Natural killer cell treated with Interleukin-12 subunit alpha and Interleukin-12 subunit beta and Interleukin-15 and Interleukin-18, amount 100 ng/mL, for 72 hours (primary cell): Measurements from ENCODE around the gene THOC3. TPM values are rescaled to one million over a fixed set of nuclear protein-coding genes. Genes with fewer than 3 reads are reported as not detected.
"Not testable (repeated sequence)": the region's sequence is repeated elsewhere in the genome, so short reads cannot be mapped to it uniquely, and the experiment has no call there.

ENCODE experiments used
- ATAC-seq, 2 donors: fragments of 150-1000 bp; cut with Tn5 transposase in 1 of 2; sonication (Bioruptor Pico), chemical (Tn5 transposase) in 1 of 2; 2 replicates each; pipeline ENCODE4 v1.10.0; 2021
- DNase-seq: peaks from one replicate; pipeline ENCODE4 v3.0.0; 2022; ENCODE audit warnings: low spot score
- H3K27ac Mint-ChIP-seq, 2 donors: 1 replicate in 1 of 2; 2 replicates in 1 of 2; pipeline ENCODE4 v1.8.0; 2022; ENCODE audit warnings: mixed read lengths in 2 of 2, mild to moderate bottlenecking in 1 of 2, moderate library complexity in 1 of 2
- H3K27me3 Mint-ChIP-seq, 2 donors: 1 replicate in 1 of 2; 2 replicates in 1 of 2; pipeline ENCODE4 v1.8.0; 2022; ENCODE audit warnings: mixed read lengths in 2 of 2
- H3K36me3 Mint-ChIP-seq: one replicate; pipeline ENCODE4 v1.8.0; 2022; ENCODE audit warnings: mixed read lengths
- H3K4me1 Mint-ChIP-seq, 2 donors: 1 replicate in 1 of 2; 2 replicates in 1 of 2; pipeline ENCODE4 v1.8.0; 2022; ENCODE audit warnings: low read depth in 2 of 2, mixed read lengths in 2 of 2, mild to moderate bottlenecking in 1 of 2
- H3K4me3 Mint-ChIP-seq: one replicate; pipeline ENCODE4 v1.8.0; 2022; ENCODE audit warnings: mixed read lengths
- H3K9me3 Mint-ChIP-seq: 2 replicates; pipeline ENCODE4 v1.8.0; 2022; ENCODE audit warnings: mixed read lengths
- total RNA-seq, 2 donors: library from RNA; stranded (reverse); gene quantifications; one replicate each; pipeline ENCODE4 v1.2.3, GENCODE V29; 2022

Gene THOC3
- total RNA-seq, 2 donors from 2014 or later = 36.3 to 63.6 TPM

DNA sequence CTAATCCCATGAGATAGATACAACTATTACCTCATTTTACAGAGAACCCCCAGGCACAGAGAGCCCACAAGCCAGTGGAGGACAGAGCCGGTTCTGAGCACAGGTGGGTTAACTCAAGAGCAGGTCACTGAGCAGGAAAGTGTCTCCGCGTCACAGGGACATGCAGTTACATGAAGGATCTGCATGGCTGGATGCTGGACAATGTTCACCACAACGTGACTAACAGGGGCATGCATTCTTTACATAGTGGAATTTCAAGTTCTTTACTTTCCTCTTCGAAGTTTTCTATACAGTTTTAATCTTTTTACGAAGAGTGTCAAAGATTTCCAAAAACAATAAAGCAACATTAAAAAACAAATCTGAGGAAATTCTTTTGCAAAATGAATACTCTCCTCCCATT is 7.9 kb downstream of the THOC3 start:
- H3K4me3 Mint-ChIP-seq, H3K36me3 Mint-ChIP-seq, H3K27ac Mint-ChIP-seq, DNase-seq, H3K9me3 Mint-ChIP-seq, H3K27me3 Mint-ChIP-seq, H3K4me1 Mint-ChIP-seq, ATAC-seq: not testable (repeated sequence)

- not testable (repeated sequence) for H3K4me1 Mint-ChIP-seq, H3K27me3 Mint-ChIP-seq, ATAC-seq, H3K27ac Mint-ChIP-seq, DNase-seq, H3K36me3 Mint-ChIP-seq, H3K9me3 Mint-ChIP-seq, H3K4me3 Mint-ChIP-seq
Measured at GRCh38 chr5:175958515-175958914, 9.6 kb downstream of the THOC3 start.

DNA sequence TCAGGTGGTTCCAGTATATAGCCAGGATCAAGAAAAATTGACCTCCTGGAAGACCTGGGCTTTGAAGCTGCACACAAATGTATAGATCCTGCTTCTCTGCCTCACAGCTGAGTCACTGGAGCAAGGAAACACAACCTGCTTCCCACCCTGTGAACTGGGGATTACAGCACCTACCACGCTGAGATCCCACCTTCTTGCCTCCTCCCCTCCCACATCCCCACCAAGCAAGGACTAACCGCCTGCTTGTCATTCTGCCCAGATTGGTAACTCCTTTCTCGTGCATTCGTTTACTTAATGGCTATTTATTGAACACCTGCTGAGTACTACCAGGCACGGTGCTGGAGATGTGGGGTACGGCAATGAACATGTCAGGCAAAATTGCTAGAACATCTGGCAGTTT is 14.0 kb downstream of the THOC3 start:
- not testable (repeated sequence) for H3K36me3 Mint-ChIP-seq, H3K9me3 Mint-ChIP-seq, H3K4me3 Mint-ChIP-seq, H3K27me3 Mint-ChIP-seq, H3K27ac Mint-ChIP-seq, ATAC-seq, DNase-seq, H3K4me1 Mint-ChIP-seq

DNA sequence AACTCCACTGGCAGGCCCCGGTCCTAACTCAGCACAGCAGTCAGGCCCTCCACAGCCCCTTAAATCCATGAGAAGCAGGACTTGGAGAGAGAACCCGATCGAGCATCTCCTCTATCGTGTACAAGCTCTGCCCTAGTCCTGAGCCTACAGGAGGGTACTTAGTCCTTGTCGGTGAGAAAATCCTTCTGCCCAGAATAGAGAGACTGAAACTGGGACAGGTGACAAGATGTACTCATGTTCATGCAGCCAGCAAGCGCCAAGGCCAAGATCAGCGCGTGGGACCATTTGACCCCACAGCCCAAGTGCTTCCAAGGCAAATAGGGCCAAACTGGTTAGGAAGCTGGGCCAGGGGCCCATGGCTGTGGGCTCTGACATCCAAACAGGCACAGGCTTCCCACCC is 15.3 kb downstream of the THOC3 start:
- H3K27me3 Mint-ChIP-seq, ATAC-seq, H3K9me3 Mint-ChIP-seq, H3K36me3 Mint-ChIP-seq, H3K4me1 Mint-ChIP-seq, DNase-seq, H3K4me3 Mint-ChIP-seq, H3K27ac Mint-ChIP-seq: not testable (repeated sequence)

- H3K9me3 Mint-ChIP-seq, H3K27ac Mint-ChIP-seq, DNase-seq, H3K4me3 Mint-ChIP-seq, H3K27me3 Mint-ChIP-seq, H3K4me1 Mint-ChIP-seq, H3K36me3 Mint-ChIP-seq: not testable (repeated sequence)
- ATAC-seq = peak; percentile 66 to 79
Measured at GRCh38 chr5:175951339-175951969, 16.7 kb downstream of the THOC3 start.

GRCh38 chr5:175948329-175949108 is 19.6 kb downstream of the THOC3 start:
- DNase-seq, H3K27me3 Mint-ChIP-seq, H3K36me3 Mint-ChIP-seq, H3K4me3 Mint-ChIP-seq, H3K4me1 Mint-ChIP-seq, ATAC-seq, H3K27ac Mint-ChIP-seq, H3K9me3 Mint-ChIP-seq: not testable (repeated sequence)

DNA sequence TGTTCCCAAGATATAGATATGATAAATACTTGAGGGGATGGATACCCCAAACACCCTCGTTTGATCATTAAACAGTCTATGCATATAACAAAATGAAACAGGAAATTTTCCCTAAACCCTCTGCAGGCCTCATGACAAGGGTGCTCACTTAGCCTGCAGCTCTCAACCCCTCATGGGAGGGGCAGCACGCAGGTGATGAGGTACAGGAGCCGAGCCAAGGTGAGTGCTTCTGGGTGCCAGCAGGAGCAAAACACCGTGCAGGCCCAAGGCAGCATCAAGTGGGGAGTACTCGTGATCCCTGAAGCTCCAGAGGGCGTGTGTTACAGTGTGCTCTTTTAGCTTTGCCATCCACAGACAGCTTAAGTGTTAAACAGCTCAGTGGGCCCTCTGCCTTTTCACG is 24.9 kb downstream of the THOC3 start:
- H3K27me3 Mint-ChIP-seq, DNase-seq, H3K36me3 Mint-ChIP-seq, ATAC-seq, H3K4me1 Mint-ChIP-seq, H3K27ac Mint-ChIP-seq, H3K4me3 Mint-ChIP-seq, H3K9me3 Mint-ChIP-seq: not testable (repeated sequence)

DNA sequence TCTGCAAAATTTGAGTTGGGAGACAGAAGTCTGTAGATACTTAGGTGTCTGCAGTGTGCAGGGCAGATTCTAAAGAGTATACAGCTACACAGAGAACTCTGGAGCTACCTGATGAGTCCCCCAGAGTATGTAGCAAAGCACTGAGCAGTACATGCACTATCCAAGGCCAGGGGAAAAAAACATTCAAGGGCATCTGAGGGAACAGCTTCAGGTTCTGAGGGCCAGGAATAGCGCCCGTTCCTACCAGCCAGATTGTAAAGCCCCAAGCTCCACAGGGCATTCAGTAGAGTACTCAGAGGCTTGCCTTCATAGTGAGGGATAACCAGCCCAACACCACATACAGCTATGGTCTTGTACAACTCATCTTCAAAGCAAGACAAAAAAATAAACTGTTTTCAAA is 27.5 kb downstream of the THOC3 start:
- not testable (repeated sequence) for ATAC-seq, DNase-seq, H3K27me3 Mint-ChIP-seq, H3K27ac Mint-ChIP-seq, H3K4me3 Mint-ChIP-seq, H3K9me3 Mint-ChIP-seq, H3K36me3 Mint-ChIP-seq, H3K4me1 Mint-ChIP-seq

GRCh38 chr5:175938489-175938888 is 29.6 kb downstream of the THOC3 start:
- ATAC-seq, H3K27ac Mint-ChIP-seq, H3K4me3 Mint-ChIP-seq, H3K36me3 Mint-ChIP-seq, DNase-seq, H3K4me1 Mint-ChIP-seq, H3K9me3 Mint-ChIP-seq, H3K27me3 Mint-ChIP-seq: not testable (repeated sequence)

DNA sequence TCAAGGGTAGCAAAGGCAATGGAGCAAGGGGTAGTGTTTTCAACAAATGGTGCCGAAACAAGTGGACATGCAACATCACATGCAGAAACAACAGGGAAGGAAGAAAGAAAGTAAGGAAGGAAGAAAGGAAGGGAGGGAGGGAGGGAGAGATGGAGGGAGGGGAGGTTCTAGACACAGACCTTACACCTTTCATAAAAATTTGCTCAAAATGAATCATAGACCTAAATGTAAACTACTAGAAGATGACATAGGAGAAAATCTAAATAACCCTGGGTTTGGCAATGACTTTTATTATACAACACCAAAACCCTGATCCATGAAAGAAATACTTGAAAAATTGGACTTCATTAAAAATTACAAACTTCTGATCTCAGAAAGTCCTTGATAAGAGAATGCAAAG is 39.4 kb downstream of the THOC3 start:
- not testable (repeated sequence) for H3K36me3 Mint-ChIP-seq, H3K9me3 Mint-ChIP-seq, H3K27ac Mint-ChIP-seq, H3K4me1 Mint-ChIP-seq, H3K4me3 Mint-ChIP-seq, DNase-seq, H3K27me3 Mint-ChIP-seq, ATAC-seq

- H3K9me3 Mint-ChIP-seq, DNase-seq, H3K4me3 Mint-ChIP-seq, H3K4me1 Mint-ChIP-seq, ATAC-seq, H3K36me3 Mint-ChIP-seq, H3K27ac Mint-ChIP-seq, H3K27me3 Mint-ChIP-seq: not testable (repeated sequence)
Measured at GRCh38 chr5:175925106-175925505, 43.0 kb downstream of the THOC3 start.

GRCh38 chr5:175922192-175922885 is 45.8 kb downstream of the THOC3 start:
- Mint-ChIP-seq H3K4me3 (no peak overlapping the region), H3K27ac (no peak overlapping the region), H3K27me3 (no peaks in the 10 kb centered on the region), H3K4me1 (peaks cover 3 to 4% of the 10 kb centered on the region in 2 donors), H3K9me3 (no peaks in the 10 kb centered on the region), H3K36me3 (no peaks in the 10 kb centered on the region)
- DNase-seq = no peak
- ATAC-seq = peak in 1 of 2 donors; percentile 22

DNA sequence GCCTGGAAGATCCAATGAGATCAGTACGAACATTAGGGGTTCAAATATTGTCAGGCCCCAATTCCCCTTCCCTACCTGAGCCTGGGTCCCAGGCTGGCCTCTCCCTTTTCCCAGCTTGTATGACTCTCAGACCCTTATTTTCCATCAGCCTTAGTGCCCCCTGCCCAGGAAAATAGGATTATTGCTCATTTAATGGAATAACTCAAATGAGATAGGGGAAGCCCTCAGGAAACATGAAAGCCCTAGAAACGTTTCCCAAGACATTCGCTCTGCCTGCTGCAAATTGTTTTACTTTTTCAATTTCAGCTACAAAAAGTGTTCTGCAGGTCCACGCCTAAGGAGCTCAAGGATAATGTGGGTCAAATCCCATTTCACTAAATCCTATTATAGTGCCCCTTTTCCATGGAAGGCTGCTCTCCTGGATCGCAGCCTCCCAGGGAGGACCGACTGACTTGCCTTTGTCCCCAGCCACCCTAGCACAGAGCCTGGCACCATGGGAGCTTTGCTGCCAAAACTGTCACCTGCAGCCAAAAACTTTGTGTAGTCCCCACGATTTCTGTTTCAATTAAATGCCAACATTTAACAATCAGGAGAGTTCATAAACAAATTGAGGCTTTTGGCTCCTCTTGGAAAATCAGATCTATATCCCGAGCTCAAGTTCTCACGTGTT is 46.9 kb downstream of the THOC3 start:
- H3K27me3 Mint-ChIP-seq = no peaks in the 10 kb centered on the region
- H3K27ac Mint-ChIP-seq = peak overlapping the region in 1 of 2 donors; percentile 1
- DNase-seq (no peak), ATAC-seq (no peak)
- H3K4me3 Mint-ChIP-seq = no peak overlapping the region
- H3K4me1 Mint-ChIP-seq = peaks cover 12% of the 10 kb centered on the region in 2 donors
- no peaks in the 10 kb centered on the region for H3K9me3 Mint-ChIP-seq
- no peaks in the 10 kb centered on the region for H3K36me3 Mint-ChIP-seq
